Activated CD4-positive, alpha-beta T cell treated with anti-CD3 and anti-CD28 coated beads, Interleukin-2, Interleukin-4, amounts not matched to agents 100 ng/mL and 50 ng/mL, durations not matched to agents 16 hours and 8 hours (primary cell): ENCODE results near the gene OSTF1.

ENCODE experiments used
- DNase-seq: peaks from one replicate; pipeline ENCODE4 v3.0.0-alpha.2; 2020; ENCODE audit warnings: low spot score

OSTF1 gene

DNA sequence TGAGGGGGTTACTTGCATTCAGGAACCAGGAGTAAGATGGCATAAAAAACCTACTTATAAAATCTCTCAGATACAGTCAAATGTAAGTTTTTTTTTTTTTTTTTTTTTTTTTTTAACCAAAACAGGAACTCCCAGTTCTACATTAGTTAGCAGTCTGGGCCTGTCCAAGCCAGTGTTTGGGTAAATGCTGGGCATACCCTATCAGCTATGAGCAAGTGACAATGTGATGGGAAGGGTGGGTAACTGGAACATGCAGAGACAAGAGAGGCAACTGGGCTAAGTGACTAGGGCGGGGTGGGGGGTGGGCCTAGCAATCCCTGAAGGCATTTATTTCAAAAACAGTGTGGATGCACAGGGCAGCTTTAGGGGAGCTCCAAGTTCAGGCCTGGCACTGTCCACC is 2.7 kb upstream of the OSTF1 start:
- no peak for DNase-seq

DNA sequence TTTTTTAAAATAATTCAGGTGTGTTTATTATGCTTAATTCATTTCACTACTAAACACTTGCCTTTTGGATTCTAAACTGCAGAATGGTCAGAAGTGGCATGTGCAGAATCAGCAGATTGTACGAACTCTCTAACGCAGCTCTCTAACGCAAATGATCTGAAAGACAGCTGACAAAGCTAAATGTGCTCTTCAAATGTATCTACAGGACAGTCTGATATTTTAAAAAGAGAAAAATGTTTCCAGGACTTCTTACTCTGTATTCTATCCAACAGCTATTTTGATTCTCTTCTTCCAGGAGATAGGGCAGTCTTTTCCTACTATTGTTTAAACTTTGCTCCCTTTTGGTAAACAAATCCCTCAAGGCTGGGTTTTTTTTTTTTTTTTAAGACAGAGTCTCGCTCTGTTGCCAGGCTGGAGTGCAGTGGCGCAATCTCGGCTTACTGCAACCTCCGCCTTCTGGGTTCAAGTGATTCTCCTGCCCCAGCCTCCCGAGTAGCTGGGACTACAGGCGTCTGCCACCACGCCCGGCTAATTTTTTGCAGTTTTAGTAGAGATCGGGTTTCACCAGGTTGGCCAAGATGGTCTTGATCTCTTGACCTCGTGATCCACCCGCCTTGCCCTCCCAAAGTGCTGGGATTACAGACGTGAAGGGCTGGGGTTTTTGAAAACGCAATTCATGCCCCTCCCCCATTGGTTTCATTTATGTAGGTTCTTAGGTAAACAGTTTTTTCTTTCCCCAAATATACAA is 1.6 kb upstream of the OSTF1 start:
- peak; percentile 37 for DNase-seq

GRCh38 chr9:75087289-75087823 is 958 bp upstream of the OSTF1 start:
- peak; percentile 57 for DNase-seq

DNA sequence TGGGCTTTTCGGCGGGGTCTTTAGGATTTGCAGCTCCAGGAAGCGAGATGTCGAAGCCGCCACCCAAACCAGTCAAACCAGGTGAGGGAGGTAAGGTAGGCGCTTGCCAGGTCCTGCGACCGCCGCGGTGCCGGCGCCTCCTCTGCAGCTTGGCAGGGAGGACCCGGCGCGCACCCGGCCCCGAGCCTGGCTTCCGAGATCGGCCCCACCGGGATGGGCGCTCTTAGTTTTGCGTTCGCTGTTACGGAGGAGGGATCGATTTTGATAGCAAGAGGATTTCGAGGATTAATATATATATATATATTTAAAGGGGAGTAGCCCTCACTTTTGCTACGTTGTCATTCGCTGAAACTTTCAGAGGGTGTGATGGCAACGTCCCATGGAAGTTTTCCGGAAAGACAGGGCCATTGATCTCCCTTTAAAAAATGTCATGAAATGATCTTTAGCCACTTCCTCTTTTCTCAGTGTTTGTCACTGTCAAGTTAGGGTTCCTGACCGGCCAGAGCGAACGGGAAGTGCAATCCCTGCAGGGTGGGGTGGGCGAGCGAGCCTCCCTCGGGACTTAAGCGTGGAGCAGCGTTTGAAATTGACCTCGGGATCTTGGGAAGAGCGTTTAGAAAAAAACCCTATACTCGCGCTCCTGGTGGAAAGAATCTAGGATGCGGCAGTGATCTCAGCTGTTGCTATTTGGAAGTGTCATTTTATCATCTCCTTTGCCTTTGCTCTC is 495 bp downstream of the OSTF1 start:
- DNase-seq: peak; percentile 33

- DNase-seq: no peak
These were observed 1.1 kb downstream of the OSTF1 start for GRCh38 chr9:75089373-75089766.

GRCh38 chr9:75090579-75090978 is 2.3 kb downstream of the OSTF1 start:
- no peak for DNase-seq

- DNase-seq: no peak
These were observed 4.5 kb downstream of the OSTF1 start for GRCh38 chr9:75092766-75093165.

- no peak for DNase-seq
These were observed 8.5 kb downstream of the OSTF1 start for GRCh38 chr9:75096796-75097195.

DNA sequence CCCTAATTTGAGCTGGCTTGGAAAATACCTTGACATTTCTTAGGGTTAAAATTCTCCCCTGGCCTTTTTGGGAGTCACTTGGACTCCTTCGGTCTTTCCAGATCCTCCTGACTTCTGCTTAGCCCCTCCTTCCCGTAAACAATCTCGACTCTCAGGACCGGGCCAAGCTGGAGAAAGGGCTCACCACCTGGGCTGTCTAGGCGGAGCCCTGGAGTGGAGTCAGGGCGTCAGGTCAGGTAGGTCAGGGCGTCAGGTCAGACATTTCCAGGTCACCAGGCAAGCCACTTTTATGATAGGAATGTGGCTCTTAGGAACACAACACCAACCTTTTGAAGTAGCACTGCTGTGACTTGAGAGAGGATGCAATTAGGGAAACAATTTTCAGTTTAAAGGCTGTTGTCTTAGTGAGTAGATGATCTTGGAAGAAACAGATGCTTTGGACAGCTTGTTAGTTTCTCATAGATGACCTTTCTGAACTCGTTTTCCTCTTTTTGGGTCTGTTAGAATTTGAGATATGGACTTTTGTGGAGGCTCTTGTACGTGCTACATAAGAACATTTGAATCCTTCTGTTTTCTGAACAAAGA is 12.8 kb downstream of the OSTF1 start:
- DNase-seq: no peak

DNA sequence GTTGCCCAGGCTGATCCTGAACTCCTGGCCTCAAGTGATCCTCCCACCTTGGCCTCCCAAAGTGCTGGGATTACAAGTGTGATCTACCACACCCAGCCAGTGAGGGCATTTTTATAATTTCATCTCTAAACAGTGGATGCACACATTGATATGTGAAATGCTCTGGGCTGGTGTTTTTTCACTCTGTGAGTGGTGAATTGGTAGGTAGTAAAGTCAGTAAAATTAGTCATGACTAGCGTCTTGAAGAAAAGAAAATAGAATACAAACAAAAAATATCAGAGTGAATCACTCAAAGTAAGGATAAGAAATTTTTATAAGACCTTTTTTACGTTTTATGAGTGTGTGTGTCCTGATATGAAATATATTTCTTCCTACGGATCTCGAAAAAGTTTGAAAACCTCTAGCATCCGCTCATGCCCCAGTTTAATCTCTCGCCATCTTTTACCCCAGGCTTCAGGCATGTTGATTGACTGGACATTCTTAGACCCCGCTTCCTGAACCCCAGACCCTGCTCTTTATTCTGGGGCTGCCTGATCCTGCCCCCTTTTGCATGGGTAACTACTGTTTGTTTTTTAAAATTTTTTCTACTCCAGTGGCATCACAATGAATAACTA is 14.0 kb downstream of the OSTF1 start:
- DNase-seq: no peak

- no peak for DNase-seq
These were observed 16.3 kb downstream of the OSTF1 start for GRCh38 chr9:75104607-75105006.

DNA sequence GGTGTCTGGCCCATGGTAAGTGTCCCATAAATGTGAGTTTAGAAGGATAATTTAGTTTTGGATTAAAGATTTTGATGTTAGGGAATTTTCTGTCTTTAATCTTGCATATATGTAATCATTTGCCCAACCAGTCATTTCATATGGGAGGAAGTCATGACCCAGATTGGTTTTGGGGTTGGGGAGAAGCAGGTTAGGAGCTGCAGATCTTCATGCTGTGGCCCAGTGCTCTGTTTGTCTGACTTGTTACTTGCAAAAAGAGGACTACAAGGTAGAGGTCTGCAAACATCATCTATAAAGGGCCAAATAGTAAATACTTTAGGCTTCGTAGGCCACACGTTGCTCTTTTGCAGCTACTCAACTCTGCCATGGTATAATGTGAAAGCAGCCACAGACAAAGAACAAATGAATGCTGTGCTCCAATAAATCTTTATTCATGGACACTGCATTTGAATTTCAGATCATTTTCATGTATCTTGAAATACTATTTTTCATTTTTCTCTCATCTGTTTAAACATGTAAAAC is 16.8 kb downstream of the OSTF1 start:
- DNase-seq: no peak

DNA sequence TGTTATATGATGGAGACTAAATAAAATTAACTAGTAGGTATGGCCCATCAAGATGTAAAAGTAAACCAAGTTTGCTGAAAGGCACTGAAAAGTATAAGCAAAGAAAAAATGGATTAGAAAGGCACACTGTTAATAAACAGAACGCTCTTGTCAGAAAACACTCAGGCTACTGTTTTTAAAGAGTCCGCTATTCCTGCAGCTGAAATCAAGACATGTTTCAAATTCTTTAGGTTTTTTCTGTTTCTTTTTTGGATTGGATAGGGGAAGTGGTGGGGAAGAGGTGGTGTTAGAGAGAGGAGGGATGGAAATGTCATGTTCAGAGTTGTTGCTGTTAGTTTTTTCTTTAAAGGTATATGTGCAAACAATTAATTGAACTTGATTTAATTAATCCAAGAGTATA is 17.5 kb downstream of the OSTF1 start:
- no peak for DNase-seq

DNA sequence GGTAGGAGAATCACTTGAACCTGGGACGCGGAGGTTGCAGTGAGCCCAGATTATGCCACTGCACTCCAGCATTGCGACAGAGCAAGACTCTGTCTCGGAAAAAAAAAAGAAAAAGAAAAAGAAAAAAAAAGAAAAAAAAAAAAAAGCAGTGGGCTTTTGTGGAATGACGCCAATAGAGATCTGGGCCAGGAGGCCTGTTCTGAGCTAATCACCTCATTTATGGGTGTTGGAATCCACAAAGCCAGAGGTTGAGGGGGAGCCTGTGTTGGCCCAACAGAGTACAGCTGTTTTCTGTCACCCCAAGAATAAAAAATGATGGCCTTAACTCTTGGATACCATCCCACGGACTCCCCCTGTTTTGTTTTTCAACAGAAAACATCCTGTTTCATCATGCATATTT is 18.5 kb downstream of the OSTF1 start:
- DNase-seq: no peak

GRCh38 chr9:75108571-75108970 is 20.3 kb downstream of the OSTF1 start:
- DNase-seq: no peak

- DNase-seq: no peak
These were observed 21.0 kb downstream of the OSTF1 start for GRCh38 chr9:75109210-75109839.

DNA sequence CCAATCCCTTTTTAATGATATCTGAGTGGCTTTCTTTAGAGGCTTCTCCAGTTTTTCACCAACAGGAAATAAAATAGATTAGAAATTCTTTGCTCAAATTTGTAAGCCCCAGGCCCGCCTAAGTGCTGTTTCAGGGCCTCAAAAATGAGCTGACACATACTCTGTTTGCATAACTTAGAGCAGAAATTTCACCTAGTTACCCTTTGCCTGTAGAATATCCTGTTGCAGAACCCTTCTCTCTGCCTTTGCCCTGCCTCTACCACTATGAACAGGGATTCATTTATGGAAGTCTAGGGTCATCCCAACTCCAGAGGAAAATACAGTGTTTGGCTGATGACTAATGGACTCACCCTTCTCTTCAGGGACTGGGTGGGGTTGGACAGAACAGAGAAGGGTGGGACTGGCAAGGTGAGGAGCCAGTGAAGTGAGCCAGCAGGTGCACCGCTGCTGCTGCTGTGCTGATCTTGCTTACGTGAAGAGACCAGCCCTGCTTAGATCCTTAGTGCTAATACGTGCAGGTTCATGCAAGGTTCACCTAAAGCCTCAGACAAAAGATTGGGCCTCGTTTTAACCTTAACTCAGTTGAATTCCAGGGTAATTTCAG is 22.8 kb downstream of the OSTF1 start:
- no peak for DNase-seq

DNA sequence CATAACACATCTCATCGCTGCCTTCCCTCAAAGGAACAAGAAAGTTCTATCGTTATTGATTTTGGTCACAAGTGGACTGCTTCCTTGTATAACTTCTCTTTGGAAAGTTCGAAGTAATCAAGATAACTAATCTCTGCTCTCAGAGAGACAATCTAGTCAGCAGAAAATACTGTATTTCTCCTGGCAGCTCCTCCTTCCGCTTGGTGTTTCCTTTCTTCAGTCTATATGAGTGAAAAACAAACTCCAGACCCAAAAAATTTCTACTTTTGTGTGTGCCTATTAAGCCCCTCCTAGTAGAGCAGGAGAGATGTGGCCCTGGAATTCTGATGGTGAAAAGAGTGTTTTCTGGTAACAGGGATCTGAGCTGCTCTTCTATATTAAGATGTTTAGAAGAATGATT is 24.5 kb downstream of the OSTF1 start:
- no peak for DNase-seq

DNA sequence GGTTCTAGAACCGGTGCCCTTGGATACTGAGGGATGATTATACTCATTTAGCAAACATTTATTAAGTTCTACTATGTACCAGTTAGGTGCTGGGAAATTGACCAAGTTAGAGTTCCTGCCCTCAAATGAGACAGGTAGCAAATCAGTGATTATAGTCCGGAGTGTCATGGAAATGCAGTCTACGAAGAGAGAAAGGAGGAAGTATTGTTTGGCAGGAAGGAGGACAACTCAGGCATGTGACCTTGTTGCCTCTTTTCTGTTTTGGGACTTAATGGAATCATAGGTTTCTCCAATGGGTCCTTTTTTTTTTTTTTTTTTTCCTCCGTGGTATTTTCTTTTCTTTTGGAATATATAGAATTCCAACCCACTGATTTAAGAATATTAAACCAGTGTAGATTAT is 28.0 kb downstream of the OSTF1 start:
- DNase-seq: no peak

DNA sequence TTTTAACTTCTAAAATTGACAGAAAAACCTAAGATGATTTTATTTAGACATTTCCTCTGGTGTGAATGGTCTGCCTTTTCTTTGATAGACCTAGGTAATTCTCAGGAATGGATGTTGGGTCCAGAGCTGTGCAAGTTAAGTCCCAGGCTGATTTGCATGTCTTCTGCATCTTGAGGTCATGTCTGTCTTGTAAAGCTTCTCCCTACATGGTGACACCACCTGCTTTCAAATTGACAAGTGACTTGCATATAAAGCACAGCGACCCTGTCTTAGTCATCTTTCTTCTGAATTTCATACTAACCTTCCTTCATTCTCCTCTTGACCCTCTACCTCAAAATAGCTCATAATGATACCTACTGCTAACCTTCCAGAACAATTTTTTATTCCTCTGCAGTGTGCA is 29.2 kb downstream of the OSTF1 start:
- peak; percentile 71 for DNase-seq

- no peak for DNase-seq
These were observed 32.4 kb downstream of the OSTF1 start for GRCh38 chr9:75120686-75121085.
